OCI-M2 (cell line): ENCODE results near the gene GABARAPL1.
"Not testable (repeated sequence)": the region's sequence is repeated elsewhere in the genome, so short reads cannot be mapped to it uniquely, and the experiment has no call there.

ENCODE experiments used
- DNase-seq: peaks from one replicate; lab custom pipeline; 2025; ENCODE audit not compliant: unreplicated experiment; lab: John Stamatoyannopoulos, UW

GABARAPL1 gene

DNA sequence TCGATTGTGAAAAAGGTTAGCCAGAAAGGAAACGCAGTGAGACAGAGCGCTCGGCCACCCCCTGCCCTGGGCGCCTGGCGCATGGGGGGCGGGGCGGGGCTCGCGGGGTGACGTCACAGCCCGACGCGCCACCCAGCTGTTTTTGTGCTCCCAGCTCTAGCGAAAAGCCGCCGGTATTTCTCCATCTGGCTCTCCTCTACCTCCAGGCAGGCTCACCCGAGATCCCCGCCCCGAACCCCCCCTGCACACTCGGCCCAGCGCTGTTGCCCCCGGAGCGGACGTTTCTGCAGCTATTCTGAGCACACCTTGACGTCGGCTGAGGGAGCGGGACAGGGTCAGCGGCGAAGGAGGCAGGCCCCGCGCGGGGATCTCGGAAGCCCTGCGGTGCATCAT lies at the start of gene GABARAPL1:
TSS of gene GABARAPL1 (plus strand) at position 139 of the 393 bp plus-strand sequence. CDS start at position 392, 253 bp downstream.
- no peak for DNase-seq

DNA sequence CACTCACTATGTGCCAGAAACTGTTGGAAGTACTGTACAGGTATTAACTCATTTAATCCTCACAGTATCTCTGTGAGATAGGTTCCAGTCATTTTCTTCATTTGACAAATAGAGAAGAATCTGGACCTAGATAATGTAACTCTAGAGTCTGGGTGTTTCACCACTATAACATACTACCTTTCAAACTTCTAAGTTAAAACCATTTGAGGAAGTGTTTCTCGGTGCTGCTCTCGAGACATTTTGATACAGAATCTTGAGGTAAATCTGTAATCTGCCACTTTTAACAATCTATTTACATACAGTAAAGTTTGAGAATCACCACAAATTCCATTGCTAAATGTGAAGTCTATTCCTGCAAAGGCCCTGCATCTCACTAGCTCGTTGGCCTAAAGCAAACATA lies 49.6 kb upstream of the GABARAPL1 start:
- DNase-seq: no peak

DNA sequence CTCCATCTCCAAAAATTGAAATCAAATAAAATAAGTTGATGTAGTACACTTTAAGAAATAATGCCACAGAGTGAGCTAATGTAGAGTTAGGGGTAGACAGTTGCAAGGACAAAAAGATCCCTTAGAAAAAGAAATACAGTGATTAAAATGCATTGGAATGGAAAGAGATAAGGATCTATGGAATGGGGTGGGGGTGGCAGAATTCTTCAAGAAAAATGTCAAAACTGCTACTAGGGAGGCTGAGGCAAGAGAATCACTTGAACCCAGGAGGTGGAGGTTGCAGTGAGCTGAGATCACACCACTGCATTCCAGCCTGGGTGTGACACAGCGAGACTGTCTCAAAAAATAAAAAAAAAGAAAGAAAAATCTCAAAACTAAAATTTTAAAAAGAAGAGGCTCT lies 47.3 kb upstream of the GABARAPL1 start:
- no peak for DNase-seq

DNA sequence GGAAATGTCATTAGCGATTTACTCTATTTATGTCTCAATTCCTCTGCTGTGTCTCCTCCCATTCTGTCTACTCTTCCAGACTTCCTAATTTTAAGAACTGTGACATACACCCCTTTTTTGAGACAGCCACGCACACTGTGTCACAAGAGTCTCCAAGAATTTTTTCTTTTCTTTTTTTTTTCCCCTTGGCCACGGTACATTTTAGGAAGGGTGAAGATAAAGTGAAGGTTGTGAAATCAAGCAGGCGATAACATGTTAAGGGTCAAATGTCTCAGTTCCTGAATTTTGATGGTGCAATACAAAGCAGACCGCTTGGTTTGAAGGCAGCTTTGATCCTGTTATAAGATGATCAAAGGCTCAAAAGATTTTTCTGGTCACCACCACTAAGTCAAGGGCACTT lies 45.1 kb upstream of the GABARAPL1 start:
- no peak for DNase-seq

DNA sequence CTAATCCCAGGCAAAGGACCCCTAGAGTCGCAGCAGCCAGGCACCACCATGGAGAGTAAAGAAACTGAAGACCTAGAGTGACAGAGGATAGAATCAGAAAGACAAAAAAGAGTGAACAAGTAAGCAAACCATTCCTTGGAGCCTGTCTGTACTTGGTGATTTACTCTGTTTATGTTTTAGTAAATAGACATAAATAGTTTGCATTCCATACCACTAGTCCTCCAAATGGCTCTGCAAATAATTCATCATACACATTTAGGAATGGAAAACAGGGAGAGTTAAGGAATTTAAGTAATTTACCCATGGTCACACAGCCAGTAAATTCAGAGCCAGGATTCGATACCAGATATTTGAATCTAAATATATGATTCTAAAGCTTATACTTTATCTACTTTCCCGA lies 43.6 kb upstream of the GABARAPL1 start:
- no peak for DNase-seq

DNA sequence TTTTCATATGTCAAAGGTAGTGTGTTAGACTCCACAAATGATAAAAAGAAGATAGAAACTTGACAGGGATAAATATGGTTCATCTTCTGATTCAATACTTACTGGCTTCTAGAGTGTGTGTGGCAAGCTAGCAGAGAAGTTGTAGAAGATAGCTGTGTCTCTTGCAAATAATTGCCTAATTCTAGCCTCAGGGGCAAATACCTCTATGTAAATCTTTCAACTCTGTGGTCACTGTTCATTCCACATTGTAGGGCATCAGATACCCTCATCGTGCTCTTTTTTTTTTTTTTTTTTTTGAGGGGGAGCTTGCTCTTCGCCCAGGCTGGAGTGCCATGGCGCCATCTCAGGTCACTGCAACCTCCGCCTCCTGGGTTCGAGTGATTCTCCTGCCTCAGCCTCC lies 42.5 kb upstream of the GABARAPL1 start:
- DNase-seq: no peak

DNA sequence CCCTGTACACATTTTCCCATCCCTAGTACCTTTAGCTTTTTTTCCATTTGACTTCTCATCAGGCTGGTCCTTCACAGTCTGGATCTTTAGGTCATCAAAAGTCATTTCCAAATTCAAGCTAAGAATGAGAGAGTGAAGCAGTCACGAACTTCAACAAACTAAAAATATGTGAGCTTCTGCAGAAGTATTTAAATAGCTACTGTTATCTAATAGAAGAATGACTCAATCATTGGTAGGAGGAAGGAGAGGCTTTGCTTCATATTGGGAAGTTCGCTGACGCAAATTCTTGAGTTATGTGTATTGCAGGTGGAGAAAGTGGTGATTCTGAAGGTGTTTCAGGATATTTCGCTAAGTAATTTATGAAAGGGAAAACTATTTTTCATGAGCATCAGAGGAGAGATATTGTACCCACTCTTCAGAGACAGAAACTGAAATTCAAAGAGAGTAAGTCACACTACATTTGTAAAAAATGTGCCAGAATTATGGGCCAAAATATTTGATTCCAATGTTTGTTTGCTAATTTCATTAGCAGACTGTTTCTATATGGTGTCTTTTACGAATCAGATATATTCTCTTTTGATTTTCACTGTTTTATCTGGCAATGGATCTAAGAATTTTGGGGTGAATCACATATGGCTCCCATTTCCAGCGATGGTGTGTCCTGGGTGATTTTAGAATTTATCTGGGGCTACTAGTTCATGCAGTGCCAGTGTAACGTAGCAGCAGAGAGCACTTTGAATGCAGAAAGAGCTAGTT lies 40.5 kb upstream of the GABARAPL1 start, which contains the start of gene OLR1:
TSS of gene OLR1 (minus strand) at position 160 of the 756 bp plus-strand sequence. CDS start at position 105, 55 bp downstream.
- no peak for DNase-seq

DNA sequence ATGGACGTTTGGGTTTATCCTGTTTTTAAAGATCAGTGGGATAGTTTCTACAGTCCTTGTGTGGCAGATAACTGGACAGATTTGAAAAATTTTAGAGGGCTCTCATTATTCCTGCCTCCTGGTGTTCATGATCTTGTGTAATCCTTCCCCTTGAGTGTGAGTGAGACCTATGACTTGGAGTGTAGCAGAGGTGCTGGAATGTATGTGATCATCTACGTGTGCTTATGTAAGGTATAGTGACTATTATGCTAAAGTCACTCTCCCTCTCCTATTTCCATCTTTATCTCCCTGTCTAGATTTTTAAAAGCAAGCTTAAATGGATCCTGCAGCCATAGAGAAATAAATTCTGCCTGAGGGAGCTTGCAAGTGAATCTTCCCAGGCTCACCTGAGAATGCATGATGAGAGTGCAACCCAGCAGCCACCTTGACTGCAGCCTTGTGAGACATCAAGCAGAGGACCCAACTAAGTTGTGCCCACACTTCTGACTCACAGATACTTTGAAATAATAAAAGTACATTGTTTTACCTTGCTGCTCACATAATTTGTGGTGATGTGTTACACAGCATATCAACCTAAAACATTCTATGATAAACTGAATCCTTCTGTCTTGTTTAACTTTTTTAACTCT lies 37.6 kb upstream of the GABARAPL1 start:
- DNase-seq: no peak

DNA sequence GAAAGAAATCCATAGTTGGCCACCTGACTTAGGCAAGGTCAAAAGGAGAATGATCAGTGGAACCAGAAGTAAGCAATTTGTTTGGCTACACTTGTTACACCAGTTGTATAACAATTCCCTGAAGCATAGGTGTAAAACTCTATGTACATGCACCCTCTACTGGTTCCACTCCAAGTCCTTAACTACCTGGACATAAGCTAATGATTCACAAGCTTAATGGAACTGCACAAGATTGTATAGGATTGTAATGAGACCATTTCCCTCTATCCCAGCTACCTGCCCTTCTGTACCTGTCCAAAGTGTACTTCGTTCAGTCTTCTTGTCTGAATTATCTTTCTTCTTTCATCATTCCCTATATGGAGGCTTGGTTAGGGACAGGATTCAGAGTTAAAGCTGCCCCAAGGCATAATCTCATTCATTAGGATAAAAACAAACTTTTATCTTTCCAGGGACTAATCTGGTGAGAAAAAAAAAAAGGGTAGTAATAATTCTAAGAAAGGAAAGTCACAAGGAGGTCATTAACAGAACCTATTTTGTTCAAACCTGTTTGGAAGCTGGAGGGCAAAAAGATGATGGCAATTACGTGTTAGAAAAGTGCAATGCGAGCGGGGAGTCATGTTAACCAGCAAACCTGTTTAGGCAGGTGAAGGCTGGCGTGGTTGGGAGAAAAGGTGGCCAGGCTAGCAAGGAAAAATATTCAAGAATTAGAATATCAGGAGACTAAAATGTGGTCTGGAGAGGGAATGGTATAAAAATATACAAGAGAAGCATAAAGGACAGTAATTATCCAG lies 36.6 kb upstream of the GABARAPL1 start:
- DNase-seq: no peak

DNA sequence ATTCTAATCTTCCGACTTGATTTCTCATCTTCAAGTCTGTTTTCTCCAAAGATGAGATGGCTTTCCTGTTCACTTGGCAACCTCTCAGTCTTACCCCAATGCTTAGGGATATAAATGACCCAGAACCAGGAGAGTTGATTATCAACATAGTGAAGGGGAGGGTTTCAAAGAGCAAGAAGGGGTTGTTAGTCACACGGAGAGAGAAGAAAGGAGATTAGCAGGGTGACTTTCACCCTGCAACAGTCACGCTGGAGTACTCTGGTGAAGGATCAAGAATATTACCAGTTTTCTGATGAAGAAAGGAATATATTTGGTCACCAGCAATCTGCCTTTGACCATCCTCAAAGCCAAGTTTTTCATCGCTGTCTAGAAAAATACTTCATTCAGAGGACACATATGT lies 33.9 kb upstream of the GABARAPL1 start, which contains the start of gene TMEM52B:
TSS of gene TMEM52B (plus strand) at position 212 of the 400 bp plus-strand sequence. CDS start 543 bp downstream, outside the sequence.
- DNase-seq: no peak

DNA sequence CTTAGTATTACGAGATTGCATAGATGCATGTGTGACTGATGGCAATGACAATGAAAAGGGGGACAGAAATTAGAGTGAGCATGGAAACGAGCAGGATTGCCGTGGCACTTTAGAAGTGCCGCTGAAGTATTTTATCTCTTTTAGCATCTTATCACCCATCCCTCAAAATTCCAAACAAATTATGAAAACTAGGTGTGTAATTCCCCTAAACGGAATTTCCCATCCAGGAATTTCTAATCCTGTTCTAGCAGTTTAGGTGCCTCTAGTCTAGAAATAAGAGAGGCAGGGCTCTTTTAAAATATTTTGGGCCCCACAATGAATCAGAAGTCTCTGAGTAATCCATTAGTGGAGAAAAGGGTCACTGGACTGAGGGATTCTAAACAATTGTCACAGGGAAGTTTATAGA lies 32.9 kb upstream of the GABARAPL1 start:
- no peak for DNase-seq

DNA sequence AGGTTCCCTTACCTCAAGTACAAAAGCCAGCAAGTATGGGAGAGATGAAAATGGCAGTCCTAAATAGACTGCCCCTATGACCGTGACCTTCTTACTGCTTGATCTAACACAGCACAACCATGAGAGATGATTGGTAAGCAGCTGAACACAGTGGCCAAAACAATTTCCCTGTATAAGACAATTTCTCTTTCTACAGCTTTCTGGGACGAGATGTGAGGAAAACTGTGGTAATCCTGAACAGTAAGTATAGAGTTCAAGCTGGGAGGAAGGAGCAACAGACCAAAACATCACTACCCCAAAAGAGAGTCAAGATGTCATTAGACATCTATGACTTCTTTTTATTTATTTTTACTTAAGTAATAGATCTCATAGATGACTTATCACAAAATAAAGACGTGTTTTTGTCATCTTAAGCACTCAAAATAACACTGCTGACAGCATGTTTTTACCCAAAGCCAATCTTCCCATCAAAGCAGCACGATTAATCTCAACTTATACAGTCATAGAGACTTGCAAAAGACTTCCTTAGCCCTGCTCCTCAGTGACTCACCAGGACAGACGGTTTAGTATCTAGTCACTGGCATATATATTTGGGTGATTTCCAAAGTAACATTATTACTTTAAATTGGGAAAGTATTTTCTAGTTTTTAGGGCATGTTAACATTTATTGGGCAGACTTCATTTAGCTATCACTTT lies 30.2 kb upstream of the GABARAPL1 start:
- no peak for DNase-seq

DNA sequence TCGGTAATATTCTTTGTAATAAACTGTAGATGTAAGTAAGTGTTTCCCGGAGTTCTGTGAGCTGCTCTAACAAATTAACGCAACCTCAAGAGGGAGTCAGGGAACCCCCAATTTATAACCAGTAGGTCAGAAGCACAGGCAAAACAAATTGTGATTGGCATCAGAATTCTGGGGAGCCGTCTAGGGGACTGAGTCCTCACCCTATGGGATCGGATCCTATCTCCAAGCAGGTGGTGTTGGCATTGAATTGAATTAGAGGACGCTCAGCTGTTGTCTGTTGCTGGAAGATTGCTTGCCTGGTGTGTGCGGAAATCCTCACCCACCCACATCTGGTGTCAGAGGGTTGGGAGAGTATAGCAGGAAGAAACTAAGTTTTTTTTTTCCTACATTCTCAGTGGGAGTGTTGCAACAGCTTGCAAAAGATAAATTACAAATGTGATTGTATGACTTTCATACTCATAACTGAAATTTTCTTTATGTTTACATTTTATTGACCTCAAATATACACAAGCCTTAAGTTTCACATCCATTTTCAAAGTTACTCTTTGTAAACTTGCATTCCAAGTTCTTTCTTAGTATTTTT lies 28.3 kb upstream of the GABARAPL1 start:
- no peak for DNase-seq

DNA sequence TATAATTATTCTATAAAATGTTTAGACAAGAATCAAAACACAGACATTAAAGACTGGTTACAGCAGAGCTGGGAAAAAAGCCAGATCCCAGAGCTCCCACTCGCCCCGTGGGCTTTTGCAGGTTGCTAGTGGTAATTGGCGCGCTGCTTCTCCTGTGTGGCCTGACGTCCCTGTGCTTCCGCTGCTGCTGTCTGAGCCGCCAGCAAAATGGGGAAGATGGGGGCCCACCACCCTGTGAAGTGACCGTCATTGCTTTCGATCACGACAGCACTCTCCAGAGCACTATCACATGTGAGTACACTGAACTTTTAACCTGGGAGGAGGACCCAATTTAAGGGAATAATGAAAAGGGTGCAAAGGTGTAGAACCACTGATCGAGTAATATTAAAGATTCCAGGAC lies 26.4 kb upstream of the GABARAPL1 start:
- no peak for DNase-seq

DNA sequence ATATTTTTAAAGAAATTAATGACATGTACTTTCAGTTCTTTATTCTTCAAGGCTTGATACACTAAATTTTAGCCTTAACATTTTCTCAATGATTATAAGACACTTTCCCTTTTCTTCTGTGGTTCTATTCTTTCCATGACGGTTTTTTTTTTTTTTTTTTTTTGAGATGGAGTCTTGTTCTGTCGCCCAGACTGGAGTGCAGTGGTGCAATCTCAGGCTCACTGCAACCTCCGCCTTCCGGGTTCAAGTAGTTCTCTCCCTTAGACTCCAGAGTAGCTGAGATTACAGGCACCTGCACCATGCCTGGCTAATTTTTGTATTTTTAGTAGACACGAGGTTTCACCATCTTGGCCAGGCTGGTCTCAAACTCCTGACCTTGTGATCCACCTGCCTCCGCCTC lies 25.7 kb upstream of the GABARAPL1 start:
- not testable (repeated sequence) for DNase-seq

DNA sequence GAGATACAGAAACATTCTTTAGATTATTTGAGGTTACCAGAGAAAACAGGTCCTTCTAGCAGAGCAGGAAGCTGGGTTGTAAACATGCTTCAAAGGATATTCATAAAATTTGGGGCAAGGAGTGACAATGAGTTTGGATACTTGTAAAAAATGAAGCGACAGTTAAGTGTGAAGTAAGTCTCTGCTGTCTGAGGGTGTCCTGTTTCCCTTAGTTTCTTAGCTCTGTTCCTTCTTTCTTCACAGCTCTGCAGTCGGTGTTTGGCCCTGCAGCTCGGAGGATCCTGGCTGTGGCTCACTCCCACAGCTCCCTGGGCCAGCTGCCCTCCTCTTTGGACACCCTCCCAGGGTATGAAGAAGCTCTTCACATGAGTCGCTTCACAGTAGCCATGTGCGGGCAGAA lies 23.0 kb upstream of the GABARAPL1 start:
- no peak for DNase-seq

DNA sequence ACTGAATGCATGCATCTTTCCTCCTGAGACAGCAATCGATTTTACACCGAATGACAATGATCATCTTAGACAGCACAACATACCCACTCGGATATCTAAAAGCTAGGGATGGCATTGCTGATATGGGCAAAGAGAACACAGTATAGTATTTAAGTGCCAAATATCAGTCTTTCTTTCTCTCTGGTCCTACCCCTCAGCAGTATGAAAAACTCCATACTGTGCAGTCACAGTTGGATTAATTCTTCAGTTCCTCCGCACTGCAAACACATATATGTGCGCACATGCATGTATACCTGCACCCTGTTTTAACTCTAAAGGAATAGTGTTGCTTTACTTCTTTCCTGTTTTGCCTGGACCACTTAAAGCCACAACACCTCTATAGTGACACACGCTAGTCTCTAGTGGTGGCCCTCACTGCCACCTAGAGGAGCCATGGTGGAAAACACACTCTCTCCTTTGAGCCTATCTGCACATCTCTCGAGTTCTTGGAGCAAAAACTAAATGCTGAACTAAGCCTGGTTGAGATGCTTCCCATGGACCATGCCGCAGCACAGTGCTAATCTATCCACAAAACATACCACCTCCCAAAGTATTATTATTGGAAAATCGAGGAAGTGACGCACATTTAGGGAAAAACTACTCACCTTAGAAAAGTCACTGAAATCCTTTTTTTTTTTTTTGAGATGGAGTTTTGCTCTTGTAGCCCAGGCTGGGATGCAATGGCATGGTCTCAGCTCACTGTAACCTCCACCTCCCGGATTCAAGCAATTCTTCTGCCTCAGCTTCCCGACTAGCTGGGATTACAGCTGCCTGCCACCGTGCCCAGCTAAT lies 21.9 kb upstream of the GABARAPL1 start:
- DNase-seq: no peak

DNA sequence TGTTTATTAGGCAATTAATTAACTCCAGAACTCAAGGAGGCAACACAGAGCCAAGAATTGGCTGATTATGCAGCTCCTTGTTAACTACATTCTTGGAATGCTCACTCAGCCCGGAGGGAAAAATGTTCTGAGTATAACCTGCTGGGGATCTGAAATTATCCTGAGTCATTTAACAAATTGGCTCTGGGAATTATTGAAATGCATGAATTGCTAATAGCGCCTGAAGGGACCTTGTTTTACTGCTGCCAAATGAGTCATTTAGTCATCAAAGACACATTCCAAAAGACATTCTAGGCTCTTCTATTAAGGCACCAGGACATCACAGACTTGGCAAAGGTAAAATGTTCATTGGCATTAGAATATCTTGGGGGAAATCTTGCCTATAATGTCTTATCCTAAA lies 20.8 kb upstream of the GABARAPL1 start:
- DNase-seq: no peak

DNA sequence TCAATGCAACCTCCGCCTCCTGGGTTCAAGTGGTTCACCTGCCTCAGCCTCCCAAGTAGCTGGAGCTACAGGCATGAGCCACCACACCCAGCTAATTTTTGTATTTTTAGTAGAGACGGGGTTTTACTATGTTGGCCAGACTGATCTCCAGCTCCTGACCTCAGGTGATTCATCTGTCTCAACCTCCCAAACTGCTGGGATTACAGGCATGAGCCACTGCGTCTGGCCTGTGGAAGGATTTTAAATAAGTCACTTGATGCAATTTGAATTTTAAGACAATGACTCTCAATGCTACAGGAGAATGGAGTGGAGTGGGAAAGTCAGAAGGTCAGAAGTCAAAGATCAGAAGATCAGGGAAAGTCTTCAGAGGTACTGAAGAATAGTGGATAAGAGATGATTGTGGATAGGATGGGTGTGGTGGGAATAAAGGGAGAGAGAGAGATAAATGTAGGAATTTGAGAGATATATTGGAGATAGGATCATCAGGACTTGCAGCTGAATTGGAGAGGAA lies 18.5 kb upstream of the GABARAPL1 start:
- no peak for DNase-seq

DNA sequence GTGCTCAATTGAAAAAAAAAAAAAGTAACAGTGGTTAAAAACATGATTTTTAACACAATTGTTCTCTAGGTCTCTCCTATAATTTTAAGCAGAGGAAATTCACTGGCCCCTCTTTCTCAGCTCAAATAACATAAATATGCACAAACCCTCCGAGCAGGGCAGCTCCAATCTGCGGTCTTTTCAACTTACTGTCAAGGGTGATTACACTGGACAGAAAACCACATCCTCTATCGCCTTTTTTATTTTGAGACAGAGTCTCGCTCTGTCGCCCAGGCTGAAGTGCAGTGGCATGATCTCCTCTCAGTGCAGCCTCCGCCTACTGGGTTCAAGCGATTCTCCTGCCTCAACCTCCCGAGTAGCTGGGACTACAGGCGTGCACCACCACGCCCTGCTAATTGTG lies 16.5 kb upstream of the GABARAPL1 start:
- DNase-seq: no peak
